ENCODE measurements around the gene TMEM258.

The TMEM258 gene

GRCh38 chr11:61775606-61776554, 16.5 kb downstream of the TMEM258 start:
- no peak for DNase-seq (ENCODE audit: low read depth in 2 of 2)

- DNase-seq (ENCODE audit: low read depth in 2 of 2) = no peak
Observed at GRCh38 chr11:61775106-61775505, 17.3 kb downstream of the TMEM258 start.

- no peak for DNase-seq (ENCODE audit: low read depth in 2 of 2)
Observed at GRCh38 chr11:61774411-61774810, 18.0 kb downstream of the TMEM258 start.

GRCh38 chr11:61773809-61774208, 18.6 kb downstream of the TMEM258 start:
- no peak for DNase-seq (ENCODE audit: low read depth in 2 of 2)

GRCh38 chr11:61773356-61773755, 19.0 kb downstream of the TMEM258 start:
- DNase-seq (ENCODE audit: low read depth in 2 of 2) = no peak

GRCh38 chr11:61771985-61772455, 20.4 kb downstream of the TMEM258 start:
- DNase-seq (ENCODE audit: low read depth in 2 of 2) = no peak

- no peak for DNase-seq (ENCODE audit: low read depth in 2 of 2)
Observed at GRCh38 chr11:61771195-61771894, 21.1 kb downstream of the TMEM258 start.

GRCh38 chr11:61769946-61770683, 22.3 kb downstream of the TMEM258 start:
- no peak for DNase-seq (ENCODE audit: low read depth in 2 of 2)

GRCh38 chr11:61769169-61769920, 23.1 kb downstream of the TMEM258 start:
- no peak for DNase-seq (ENCODE audit: low read depth in 2 of 2)

GRCh38 chr11:61768376-61769076, 23.9 kb downstream of the TMEM258 start:
- no peak for DNase-seq (ENCODE audit: low read depth in 2 of 2)

- DNase-seq (ENCODE audit: low read depth in 2 of 2) = no peak
Observed at GRCh38 chr11:61766353-61766841, 26.0 kb downstream of the TMEM258 start.

GRCh38 chr11:61765550-61766253, 26.7 kb downstream of the TMEM258 start:
- DNase-seq (ENCODE audit: low read depth in 2 of 2) = no peak

GRCh38 chr11:61764606-61765260, 27.7 kb downstream of the TMEM258 start:
- no peak for DNase-seq (ENCODE audit: low read depth in 2 of 2)

GRCh38 chr11:61763930-61764605, 28.3 kb downstream of the TMEM258 start:
- DNase-seq (ENCODE audit: low read depth in 2 of 2) = no peak

- no peak for DNase-seq (ENCODE audit: low read depth in 2 of 2)
Observed at GRCh38 chr11:61762798-61763197, 29.6 kb downstream of the TMEM258 start.

GRCh38 chr11:61762223-61762615, 30.2 kb downstream of the TMEM258 start:
- no peak for DNase-seq (ENCODE audit: low read depth in 2 of 2)

GRCh38 chr11:61761440-61762222, 30.8 kb downstream of the TMEM258 start:
- no peak for DNase-seq (ENCODE audit: low read depth in 2 of 2)

GRCh38 chr11:61760946-61761345, 31.5 kb downstream of the TMEM258 start:
- no peak for DNase-seq (ENCODE audit: low read depth in 2 of 2)
